Measurements from ENCODE around the gene AGAP1.
A peak's percentile ranks its signal among the peaks of the same experiment; 100 is the strongest.

Gene AGAP1

DNA sequence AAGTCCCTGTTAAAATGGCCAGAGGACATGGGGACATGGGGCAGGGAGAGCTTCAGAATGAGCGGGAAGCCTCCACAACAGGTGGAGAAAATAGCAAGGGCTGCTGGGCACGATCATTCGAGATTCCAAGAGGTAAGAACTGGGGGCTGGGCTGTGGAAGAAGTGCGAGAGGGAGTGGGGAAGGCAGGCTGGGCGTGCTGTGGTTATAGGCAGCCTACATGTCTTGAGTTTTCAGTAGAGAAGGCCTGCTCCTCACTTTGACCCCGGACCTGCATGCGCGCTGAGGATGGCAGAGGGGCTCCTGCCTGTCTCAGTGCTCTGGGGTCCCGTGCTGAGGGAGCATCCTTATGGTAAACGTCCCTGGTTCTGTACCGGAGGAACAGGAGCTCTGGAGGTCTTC, 115.5 kb downstream of the AGAP1 start:
- no peaks in the 10 kb centered on the region for H3K27me3 ChIP-seq (ENCODE audit: control insufficient read depth, insufficient read depth, low read length)
- H3K36me3 ChIP-seq (ENCODE audit: insufficient read depth, low read length): no peaks in the 10 kb centered on the region
- H3K9ac ChIP-seq (ENCODE audit: low read depth, low read length): no peak overlapping the region
- peaks cover 45% of the 10 kb centered on the region for H3K4me1 ChIP-seq (ENCODE audit: control insufficient read depth, insufficient read depth, low read length)
- H3K4me2 ChIP-seq (ENCODE audit: low read length): no peak overlapping the region
- no peak overlapping the region for H3K4me3 ChIP-seq (ENCODE audit: low read length)
- H3K9me3 ChIP-seq (replicated peaks; ENCODE audit: low read length): no peaks in the 10 kb centered on the region

DNA sequence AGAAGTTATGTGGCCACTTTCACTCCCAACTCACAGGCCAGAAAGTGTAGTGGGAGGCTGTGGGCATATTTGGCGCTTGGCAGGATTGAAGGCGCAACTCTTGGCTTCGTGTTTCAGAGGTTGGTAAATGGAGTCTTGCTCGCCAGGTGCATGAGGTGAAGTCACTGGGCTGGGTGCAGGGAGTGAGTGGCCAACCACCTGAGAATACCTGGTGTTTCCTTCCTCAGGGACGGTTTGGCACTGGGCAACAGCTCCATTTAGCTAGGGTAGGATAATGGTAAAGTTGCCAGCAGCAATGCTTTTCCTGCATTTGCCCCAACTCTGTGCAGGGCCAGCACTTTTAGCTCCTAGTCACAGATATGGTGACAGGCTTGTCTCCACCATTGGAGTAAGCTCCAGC, 115.9 kb downstream of the AGAP1 start:
- H3K36me3 ChIP-seq (ENCODE audit: insufficient read depth, low read length): no peaks in the 10 kb centered on the region
- no peak overlapping the region for H3K9ac ChIP-seq (ENCODE audit: low read depth, low read length)
- no peak overlapping the region for H3K4me2 ChIP-seq (ENCODE audit: low read length)
- H3K9me3 ChIP-seq (replicated peaks; ENCODE audit: low read length): no peaks in the 10 kb centered on the region
- no peaks in the 10 kb centered on the region for H3K27me3 ChIP-seq (ENCODE audit: control insufficient read depth, insufficient read depth, low read length)
- peaks cover 49% of the 10 kb centered on the region for H3K4me1 ChIP-seq (ENCODE audit: control insufficient read depth, insufficient read depth, low read length)
- H3K4me3 ChIP-seq (ENCODE audit: low read length): no peak overlapping the region

DNA sequence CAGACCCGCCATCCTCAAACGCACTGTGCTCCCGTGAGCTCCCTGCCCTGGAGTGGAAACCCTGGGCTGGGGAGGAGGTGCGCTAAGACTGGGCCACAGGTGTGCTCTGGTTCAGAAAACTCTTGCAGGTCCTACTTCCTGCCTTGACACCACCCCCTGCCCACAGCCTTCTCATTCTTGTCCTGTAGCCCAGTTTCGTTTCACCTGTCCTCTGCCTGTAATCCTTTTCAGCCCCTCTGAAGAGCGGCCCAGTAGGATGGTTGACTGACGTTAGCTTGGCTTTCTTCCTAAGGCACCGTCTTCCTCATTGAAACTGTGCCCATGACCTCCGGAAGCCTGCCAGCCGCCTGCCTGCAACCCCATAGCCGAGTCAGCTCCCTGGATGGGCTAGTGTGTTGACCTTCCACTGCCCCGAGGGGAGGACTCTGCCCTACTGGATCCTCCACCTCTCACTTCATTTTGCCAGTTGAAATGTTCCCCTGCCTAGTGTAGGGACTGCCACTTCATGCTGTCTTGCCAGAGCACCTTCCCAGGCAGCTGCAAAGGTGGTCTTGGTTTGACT, 116.9 kb downstream of the AGAP1 start:
- Histone ChIP-seq H3K9ac (ENCODE audit: low read depth, low read length) (no peak overlapping the region), H3K4me2 (ENCODE audit: low read length) (no peak overlapping the region), H3K27me3 (ENCODE audit: control insufficient read depth, insufficient read depth, low read length) (no peaks in the 10 kb centered on the region), H3K36me3 (ENCODE audit: insufficient read depth, low read length) (no peaks in the 10 kb centered on the region), H3K9me3 (replicated peaks; ENCODE audit: low read length) (no peaks in the 10 kb centered on the region), H3K4me3 (ENCODE audit: low read length) (no peak overlapping the region), H3K4me1 (ENCODE audit: control insufficient read depth, insufficient read depth, low read length) (peaks cover 52% of the 10 kb centered on the region)

DNA sequence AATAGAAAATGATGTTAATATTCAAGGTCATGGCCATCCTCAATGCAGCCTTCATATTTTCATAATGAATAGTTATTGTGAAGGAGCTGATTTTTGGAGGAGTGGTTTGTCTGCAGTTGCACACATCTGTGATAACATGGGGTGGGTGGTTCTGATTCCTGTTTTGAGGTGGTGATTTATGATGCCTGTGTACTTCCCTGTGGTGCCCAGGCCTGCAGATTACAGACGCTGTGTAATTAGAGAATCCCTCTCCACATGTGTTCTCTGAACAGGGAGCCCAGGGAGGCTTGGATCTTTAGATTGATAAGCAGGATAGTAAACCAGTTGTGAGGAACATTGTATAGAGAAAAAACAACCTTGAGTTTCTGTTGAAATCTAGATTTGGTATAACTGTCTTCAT, 117.5 kb downstream of the AGAP1 start:
- Histone ChIP-seq H3K4me3 (ENCODE audit: low read length) (no peak overlapping the region), H3K9ac (ENCODE audit: low read depth, low read length) (no peak overlapping the region), H3K4me1 (ENCODE audit: control insufficient read depth, insufficient read depth, low read length) (peaks cover 50% of the 10 kb centered on the region), H3K27me3 (ENCODE audit: control insufficient read depth, insufficient read depth, low read length) (no peaks in the 10 kb centered on the region), H3K36me3 (ENCODE audit: insufficient read depth, low read length) (no peaks in the 10 kb centered on the region), H3K9me3 (replicated peaks; ENCODE audit: low read length) (no peaks in the 10 kb centered on the region), H3K4me2 (ENCODE audit: low read length) (no peak overlapping the region)

DNA sequence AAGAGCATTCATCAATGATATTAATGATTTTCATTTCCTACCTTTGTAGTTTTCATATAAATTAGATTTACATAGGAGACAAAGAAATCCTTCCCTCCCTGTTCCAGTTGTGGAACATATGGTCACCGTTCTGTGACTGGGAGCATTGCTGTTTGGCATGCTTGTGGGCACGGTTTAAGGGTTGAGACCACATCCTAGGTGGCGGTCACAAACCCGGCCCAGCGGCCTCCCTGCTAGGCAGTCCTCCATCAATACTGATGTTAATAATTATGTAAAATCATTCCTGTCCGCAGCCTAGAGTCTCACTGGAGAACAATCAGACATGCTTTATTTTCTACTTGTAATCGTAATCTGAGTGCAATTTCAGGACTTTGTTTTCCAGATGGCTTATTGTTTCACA, 117.9 kb downstream of the AGAP1 start:
- Histone ChIP-seq H3K9ac (ENCODE audit: low read depth, low read length) (no peak overlapping the region), H3K9me3 (replicated peaks; ENCODE audit: low read length) (no peaks in the 10 kb centered on the region), H3K36me3 (ENCODE audit: insufficient read depth, low read length) (no peaks in the 10 kb centered on the region), H3K4me3 (ENCODE audit: low read length) (no peak overlapping the region), H3K4me1 (ENCODE audit: control insufficient read depth, insufficient read depth, low read length) (peaks cover 50% of the 10 kb centered on the region), H3K27me3 (ENCODE audit: control insufficient read depth, insufficient read depth, low read length) (no peaks in the 10 kb centered on the region), H3K4me2 (ENCODE audit: low read length) (no peak overlapping the region)

DNA sequence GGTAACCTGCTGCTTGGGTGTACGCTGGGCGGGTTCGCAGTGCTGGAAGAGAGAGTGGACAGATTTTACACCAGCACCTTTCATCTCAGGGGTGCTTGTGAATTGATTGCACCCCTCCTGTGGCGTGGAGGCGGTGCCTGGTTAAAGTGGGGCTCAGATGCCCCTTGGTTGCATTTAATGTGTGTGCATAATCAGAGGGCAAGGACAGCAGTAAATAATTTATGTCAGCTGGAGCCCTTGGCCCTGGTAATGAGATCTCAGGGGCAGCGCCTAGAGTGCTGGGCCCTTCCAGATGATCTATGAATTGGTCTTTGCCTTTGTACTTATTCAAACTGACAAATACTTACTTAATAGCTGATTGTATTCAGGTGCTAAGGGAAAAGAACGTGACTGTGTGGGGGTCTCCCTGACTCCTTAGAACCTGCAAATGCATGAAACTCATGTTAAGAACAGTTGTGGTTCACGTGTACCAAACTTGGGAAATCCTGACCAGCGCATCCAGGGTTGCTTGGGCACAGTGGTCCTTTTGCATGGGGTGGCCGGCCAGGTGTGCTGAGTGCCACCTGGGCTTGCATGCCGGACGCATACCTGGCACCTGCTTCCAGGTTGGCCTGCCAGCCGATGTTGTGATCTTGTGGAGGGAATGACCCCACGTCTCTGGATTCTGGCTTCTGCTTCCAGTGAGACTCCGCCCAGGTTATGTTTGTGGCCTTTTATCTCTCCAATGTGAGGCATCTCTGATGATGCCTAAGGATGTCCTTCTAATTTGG, 118.5 kb downstream of the AGAP1 start:
- Histone ChIP-seq H3K9me3 (replicated peaks; ENCODE audit: low read length) (no peaks in the 10 kb centered on the region), H3K4me2 (ENCODE audit: low read length) (no peak overlapping the region), H3K9ac (ENCODE audit: low read depth, low read length) (no peak overlapping the region), H3K27me3 (ENCODE audit: control insufficient read depth, insufficient read depth, low read length) (no peaks in the 10 kb centered on the region), H3K36me3 (ENCODE audit: insufficient read depth, low read length) (no peaks in the 10 kb centered on the region), H3K4me1 (ENCODE audit: control insufficient read depth, insufficient read depth, low read length) (peaks cover 49% of the 10 kb centered on the region), H3K4me3 (ENCODE audit: low read length) (no peak overlapping the region)

DNA sequence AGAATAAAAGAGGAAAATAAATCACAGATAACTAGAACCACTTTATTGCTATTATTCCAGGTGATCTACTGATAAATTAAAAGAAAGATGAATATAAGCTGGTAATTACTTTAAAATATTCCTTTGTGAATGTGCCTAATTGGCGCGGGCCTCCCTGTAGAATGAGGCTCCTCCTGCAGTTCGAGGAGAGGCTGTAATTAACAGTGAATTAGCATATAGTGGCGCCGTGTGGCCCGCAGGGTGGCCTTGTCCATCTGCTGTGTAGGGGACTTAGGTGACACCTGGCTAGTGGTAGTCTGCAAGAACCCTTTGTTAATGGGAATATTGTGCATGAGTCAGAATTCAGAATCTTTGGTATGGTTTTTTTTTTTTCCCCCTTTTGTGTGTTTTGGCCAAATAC, 119.8 kb downstream of the AGAP1 start:
- Histone ChIP-seq H3K4me1 (ENCODE audit: control insufficient read depth, insufficient read depth, low read length) (peaks cover 48% of the 10 kb centered on the region), H3K4me2 (ENCODE audit: low read length) (no peak overlapping the region), H3K9me3 (replicated peaks; ENCODE audit: low read length) (no peaks in the 10 kb centered on the region), H3K4me3 (ENCODE audit: low read length) (no peak overlapping the region), H3K27me3 (ENCODE audit: control insufficient read depth, insufficient read depth, low read length) (no peaks in the 10 kb centered on the region), H3K36me3 (ENCODE audit: insufficient read depth, low read length) (no peaks in the 10 kb centered on the region), H3K9ac (ENCODE audit: low read depth, low read length) (no peak overlapping the region)

DNA sequence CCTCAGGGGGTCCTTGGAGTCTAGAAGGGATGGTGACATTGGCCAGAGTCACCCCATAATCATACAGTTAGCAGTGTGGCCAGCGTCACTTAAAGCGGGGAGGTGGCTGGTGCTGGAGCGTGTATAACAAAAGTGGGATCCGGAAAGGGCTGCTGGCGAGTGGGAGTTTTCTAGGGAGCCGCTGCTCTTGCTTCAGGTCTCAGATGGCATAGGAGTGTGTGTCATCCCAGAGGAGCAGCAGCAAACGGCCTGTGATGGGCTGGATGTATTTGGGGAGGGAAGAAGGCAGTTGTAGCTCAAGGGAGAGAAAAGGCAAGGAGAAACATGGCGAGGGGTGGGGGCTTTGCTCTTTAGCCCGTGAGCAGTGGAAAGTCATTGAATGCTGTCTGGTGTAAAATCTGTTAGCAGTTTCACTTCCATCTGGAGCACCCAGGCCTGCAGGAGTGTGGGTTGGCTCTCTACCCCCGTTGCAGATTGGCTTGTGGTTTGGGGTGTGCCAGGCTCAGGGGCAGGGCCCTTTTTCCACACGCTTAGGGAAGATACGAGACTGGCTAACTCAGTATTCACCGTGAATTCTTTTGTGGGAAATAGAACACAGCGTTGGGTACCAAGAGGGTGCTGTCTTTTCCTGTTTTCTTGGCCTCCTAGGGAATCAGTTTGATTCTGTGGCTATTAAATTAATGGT, 120.5 kb downstream of the AGAP1 start:
- Histone ChIP-seq H3K4me1 (ENCODE audit: control insufficient read depth, insufficient read depth, low read length) (peaks cover 48% of the 10 kb centered on the region), H3K4me2 (ENCODE audit: low read length) (peak overlapping the region; percentile 63), H3K9ac (ENCODE audit: low read depth, low read length) (peak overlapping the region; percentile 49), H3K4me3 (ENCODE audit: low read length) (peak overlapping the region; percentile 5), H3K27me3 (ENCODE audit: control insufficient read depth, insufficient read depth, low read length) (no peaks in the 10 kb centered on the region), H3K9me3 (replicated peaks; ENCODE audit: low read length) (no peaks in the 10 kb centered on the region), H3K36me3 (ENCODE audit: insufficient read depth, low read length) (no peaks in the 10 kb centered on the region)

DNA sequence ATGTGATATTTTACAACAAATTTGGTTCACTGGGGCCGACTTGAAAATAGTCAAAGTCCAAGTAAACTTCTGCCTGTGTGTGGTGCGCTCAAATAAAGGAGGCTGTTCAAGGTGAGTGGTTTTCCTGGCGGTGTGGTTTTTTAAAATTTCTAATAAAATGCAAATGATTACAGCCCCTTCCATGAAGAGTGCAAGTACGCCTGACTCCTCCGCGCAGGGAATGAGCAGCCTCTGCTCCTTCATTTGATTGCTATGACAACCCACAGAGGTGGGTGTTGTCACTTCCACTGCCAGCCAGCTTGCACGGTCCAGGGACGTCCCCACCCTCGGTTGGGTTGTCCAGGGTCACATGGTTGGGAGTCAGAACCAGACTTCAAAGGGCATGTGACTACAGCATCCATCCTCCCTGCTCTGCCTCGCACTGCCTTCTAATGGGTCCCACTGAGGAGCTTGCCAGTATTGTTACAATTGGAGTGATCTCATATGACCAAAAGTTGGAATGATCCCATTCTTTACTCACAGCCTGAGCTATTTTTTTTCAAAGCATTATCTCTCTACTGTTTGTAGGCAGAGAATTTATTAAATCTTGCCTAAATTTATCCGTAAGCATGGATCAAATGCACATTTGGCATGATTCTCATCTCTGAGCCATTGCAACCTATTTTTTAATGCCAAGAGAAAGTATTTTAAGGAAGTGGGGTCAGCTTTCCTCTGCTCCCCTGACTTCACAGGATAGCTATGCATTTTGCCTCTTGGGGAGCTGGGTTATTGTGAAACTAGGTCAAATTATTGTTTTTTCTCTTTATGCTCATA, 121.3 kb downstream of the AGAP1 start:
- Histone ChIP-seq H3K4me1 (ENCODE audit: control insufficient read depth, insufficient read depth, low read length) (peaks cover 48% of the 10 kb centered on the region), H3K9me3 (replicated peaks; ENCODE audit: low read length) (no peaks in the 10 kb centered on the region), H3K4me3 (ENCODE audit: low read length) (peak overlapping the region; percentile 5), H3K36me3 (ENCODE audit: insufficient read depth, low read length) (no peaks in the 10 kb centered on the region), H3K4me2 (ENCODE audit: low read length) (peak overlapping the region; percentile 63), H3K9ac (ENCODE audit: low read depth, low read length) (peak overlapping the region; percentile 49), H3K27me3 (ENCODE audit: control insufficient read depth, insufficient read depth, low read length) (no peaks in the 10 kb centered on the region)

DNA sequence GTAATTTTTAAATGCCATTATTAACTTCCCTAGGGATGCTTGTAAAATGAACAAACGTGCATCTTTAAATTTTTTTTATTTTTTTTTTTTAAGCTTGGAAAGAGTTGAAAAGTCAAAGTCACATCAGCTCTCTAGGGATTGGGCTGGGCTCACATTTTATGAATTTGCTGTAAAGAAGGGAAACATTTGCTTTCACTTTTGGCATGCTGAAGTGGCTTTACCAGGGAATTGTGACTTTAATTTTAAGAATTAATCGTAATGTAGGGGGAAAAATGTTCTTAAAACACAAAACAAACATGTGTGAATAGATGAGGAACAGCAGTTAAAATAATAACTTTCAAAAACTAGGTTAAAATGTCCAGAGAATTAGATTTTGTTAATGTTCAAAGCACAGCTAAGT, 123.0 kb downstream of the AGAP1 start:
- no peaks in the 10 kb centered on the region for H3K27me3 ChIP-seq (ENCODE audit: control insufficient read depth, insufficient read depth, low read length)
- H3K4me1 ChIP-seq (ENCODE audit: control insufficient read depth, insufficient read depth, low read length): peaks cover 53% of the 10 kb centered on the region
- H3K4me2 ChIP-seq (ENCODE audit: low read length): peak overlapping the region; percentile 27
- H3K9me3 ChIP-seq (replicated peaks; ENCODE audit: low read length): no peaks in the 10 kb centered on the region
- no peaks in the 10 kb centered on the region for H3K36me3 ChIP-seq (ENCODE audit: insufficient read depth, low read length)
- H3K9ac ChIP-seq (ENCODE audit: low read depth, low read length): peak overlapping the region; percentile 56
- no peak overlapping the region for H3K4me3 ChIP-seq (ENCODE audit: low read length)

DNA sequence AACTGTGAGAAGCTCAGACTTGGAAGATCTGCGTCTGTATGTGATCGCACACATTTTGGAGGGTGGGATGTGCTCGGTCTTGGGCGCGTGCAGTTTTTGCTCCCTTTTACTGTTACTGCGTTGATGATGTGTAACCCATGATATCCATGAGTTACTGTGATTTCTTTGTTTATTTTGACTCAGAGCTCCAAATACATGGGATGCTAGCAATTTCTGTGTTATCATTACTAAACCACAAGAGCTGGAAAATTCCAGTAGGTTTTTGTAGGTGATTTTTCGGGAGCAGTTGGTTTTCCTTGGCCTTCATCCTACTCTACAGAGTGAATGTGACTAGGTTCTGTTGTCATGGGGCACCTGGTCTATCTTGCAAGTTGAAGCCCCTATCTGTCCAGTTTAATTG, 124.2 kb downstream of the AGAP1 start:
- H3K4me2 ChIP-seq (ENCODE audit: low read length): peak overlapping the region; percentile 15
- H3K4me1 ChIP-seq (ENCODE audit: control insufficient read depth, insufficient read depth, low read length): peaks cover 53% of the 10 kb centered on the region
- H3K27me3 ChIP-seq (ENCODE audit: control insufficient read depth, insufficient read depth, low read length): no peaks in the 10 kb centered on the region
- H3K9me3 ChIP-seq (replicated peaks; ENCODE audit: low read length): no peaks in the 10 kb centered on the region
- no peaks in the 10 kb centered on the region for H3K36me3 ChIP-seq (ENCODE audit: insufficient read depth, low read length)
- no peak overlapping the region for H3K9ac ChIP-seq (ENCODE audit: low read depth, low read length)
- H3K4me3 ChIP-seq (ENCODE audit: low read length): no peak overlapping the region
